IMR-90 (cell line): ENCODE measurements around the gene ADAMTS16. TPM values are rescaled to one million over a fixed set of nuclear protein-coding genes. Genes with fewer than 3 reads are reported as not detected.

Source experiments
- ATAC-seq: fragments of 200-7000 bp; cut with Tn5 transposase; 2 replicates; pipeline ENCODE4 v1.9.1; 2020; ENCODE audit warnings: low read depth, mild to moderate bottlenecking, moderate library complexity
- BruUV-seq: library from RNA; stranded (reverse); fragments of 400-500 nt; replicated peaks from 2 replicates; lab custom pipeline; 2021; lab: Mats Ljungman, UMichigan
- CTCF ChIA-PET: fragments of 300-600 bp; formaldehyde crosslinking; extraction: SDS; loops from one replicate; lab custom pipeline; 2021; ENCODE audit warnings: antibody characterized with exemption; lab: Yijun Ruan, JAX
- POLR2A ChIA-PET: fragments of 300-600 bp; sonication (Branson Sonifier 250); formaldehyde crosslinking; loops from one replicate; lab custom pipeline; 2022; ENCODE audit warnings: antibody characterized with exemption; ENCODE audit not compliant: unreplicated experiment; lab: Charles Lee
- DNase-seq: peaks from one replicate; pipeline ENCODE4 v3.0.0; 2013
- H2AFZ ChIP-seq: replicated peaks from 2 replicates; pipeline ENCODE3; 2013; ENCODE audit warnings: low read length, mild to moderate bottlenecking; ENCODE audit not compliant: poor library complexity
- H2AK5ac ChIP-seq: 2 replicates; pipeline ENCODE4 v1.6.1; 2013; ENCODE audit warnings: low read depth, low read length, inconsistent platforms
- H2AK9ac ChIP-seq: replicated peaks from 2 replicates; pipeline ENCODE3; 2013; ENCODE audit warnings: mild to moderate bottlenecking, low read depth, low read length, moderate library complexity; ENCODE audit not compliant: poor library complexity
- H2BK120ac ChIP-seq: 2 replicates; pipeline ENCODE4 v1.6.1; 2013; ENCODE audit warnings: low read depth, low read length, inconsistent platforms
- H2BK15ac ChIP-seq: 3 replicates; pipeline ENCODE4 v1.6.1; 2013; ENCODE audit warnings: low read depth, low read length, inconsistent platforms
- H2BK20ac ChIP-seq: 2 replicates; pipeline ENCODE4 v1.6.1; 2013; ENCODE audit warnings: low read depth, mild to moderate bottlenecking, inconsistent platforms, low read length, moderate library complexity
- H2BK5ac ChIP-seq: 2 replicates; pipeline ENCODE4 v1.6.1; 2013; ENCODE audit warnings: mild to moderate bottlenecking, low read depth, low read length, inconsistent platforms; ENCODE audit not compliant: poor library complexity, severe bottlenecking
- H3K14ac ChIP-seq: replicated peaks from 2 replicates; pipeline ENCODE4 v1.6.1; 2013; ENCODE audit warnings: low read depth, low read length, inconsistent platforms
- H3K18ac ChIP-seq: 2 replicates; pipeline ENCODE4 v1.6.1; 2013; ENCODE audit warnings: low read depth, low read length, control low read depth
- H3K23ac ChIP-seq: 2 replicates; pipeline ENCODE4 v1.6.1; 2013; ENCODE audit warnings: low read depth, low read length, inconsistent platforms
- H3K27ac ChIP-seq: 2 replicates; pipeline ENCODE4 v1.5.1; 2013; ENCODE audit warnings: mild to moderate bottlenecking, control low read depth, low read length; ENCODE audit not compliant: insufficient read depth
- H3K27me3 ChIP-seq: 2 replicates; pipeline ENCODE4 v1.6.1; 2013; ENCODE audit warnings: low read length; ENCODE audit not compliant: control insufficient read depth, insufficient read depth
- H3K36me3 ChIP-seq: 2 replicates; pipeline ENCODE4 v1.6.1; 2013; ENCODE audit warnings: low read length, mixed read lengths; ENCODE audit not compliant: control insufficient read depth, insufficient read depth
- H3K4ac ChIP-seq: 2 replicates; pipeline ENCODE4 v1.6.1; 2013; ENCODE audit warnings: low read depth, low read length, inconsistent platforms
- H3K4me1 ChIP-seq: 2 replicates; pipeline ENCODE4 v1.6.1; 2013; ENCODE audit warnings: low read length, mixed read lengths; ENCODE audit not compliant: control insufficient read depth, insufficient read depth
- H3K4me2 ChIP-seq: 2 replicates; pipeline ENCODE4 v1.6.1; 2013; ENCODE audit warnings: low read depth, mild to moderate bottlenecking, control low read depth, low read length, moderate library complexity
- H3K4me3 ChIP-seq: 2 replicates; pipeline ENCODE4 v1.5.1; 2013; ENCODE audit warnings: low read depth, mild to moderate bottlenecking, control low read depth, low read length, moderate library complexity; ENCODE audit not compliant: insufficient read depth
- H3K56ac ChIP-seq: 2 replicates; pipeline ENCODE4 v1.6.1; 2013; ENCODE audit warnings: low read length, inconsistent platforms; ENCODE audit not compliant: insufficient read depth; ENCODE audit errors: extremely low read depth
- H3K79me1 ChIP-seq, 2 experiments: 2 replicates each; pipeline ENCODE4 v1.6.1; 2013; ENCODE audit warnings: low read length in 2 of 2, inconsistent platforms in 1 of 2, low read depth in 1 of 2
- H3K9ac ChIP-seq: 2 replicates; pipeline ENCODE4 v1.6.1; 2013; ENCODE audit warnings: low read depth, low read length, control low read depth
- H3K9me1 ChIP-seq: 2 replicates; pipeline ENCODE4 v1.6.1; 2013; ENCODE audit warnings: low read length, inconsistent platforms; ENCODE audit not compliant: insufficient read depth
- H3K9me3 ChIP-seq: 2 replicates; pipeline ENCODE4 v1.6.1; 2013; ENCODE audit warnings: low read length; ENCODE audit not compliant: control insufficient read depth, insufficient read depth
- H4K20me1 ChIP-seq: 2 replicates; pipeline ENCODE4 v1.6.1; 2013; ENCODE audit warnings: low read length, inconsistent platforms; ENCODE audit not compliant: insufficient read depth
- H4K5ac ChIP-seq: 2 replicates; pipeline ENCODE4 v1.6.1; 2013; ENCODE audit warnings: mild to moderate bottlenecking, low read depth, low read length, control low read depth
- H4K8ac ChIP-seq, 2 experiments: 2 replicates each; pipeline ENCODE4 v1.6.1; 2013; ENCODE audit warnings: low read depth in 2 of 2, low read length in 2 of 2, control low read depth in 1 of 2, inconsistent platforms in 1 of 2
- H4K91ac ChIP-seq: 2 replicates; pipeline ENCODE4 v1.6.1; 2013; ENCODE audit warnings: low read depth, low read length, inconsistent platforms; ENCODE audit not compliant: insufficient read depth
- BHLHE40 ChIP-seq: fragments of 150-350 bp; IDR thresholded peaks from 2 replicates; pipeline ENCODE4 v1.6.1; 2016; ENCODE audit warnings: mild to moderate bottlenecking, low read depth, low read length
- CEBPB ChIP-seq: IDR thresholded peaks from 2 replicates; pipeline ENCODE4 v1.6.1; 2012; ENCODE audit warnings: low read depth, low read length, improper control_type of control experiment
- CHD1 ChIP-seq: IDR thresholded peaks from 2 replicates; pipeline ENCODE4 v1.6.1; 2012; ENCODE audit warnings: low read depth, low read length, improper control_type of control experiment
- FOS ChIP-seq: fragments of 150-350 bp; IDR thresholded peaks from 2 replicates; pipeline ENCODE4 v1.6.1; 2016; ENCODE audit warnings: low read depth, low read length
- MAFK ChIP-seq: IDR thresholded peaks from 2 replicates; pipeline ENCODE4 v1.6.1; 2012; ENCODE audit warnings: low read depth, low read length, improper control_type of control experiment
- MAZ ChIP-seq: IDR thresholded peaks from 2 replicates; pipeline ENCODE4 v1.6.1; 2012; ENCODE audit warnings: low read depth, mild to moderate bottlenecking, low read length, improper control_type of control experiment, moderate library complexity, borderline replicate concordance
- MXI1 ChIP-seq: IDR thresholded peaks from 2 replicates; pipeline ENCODE4 v1.6.1; 2012; ENCODE audit warnings: low read depth, mild to moderate bottlenecking, low read length, moderate library complexity, borderline replicate concordance
- NFE2L2 ChIP-seq: fragments of 150-350 bp; IDR thresholded peaks from 2 replicates; pipeline ENCODE4 v1.6.1; 2016; ENCODE audit warnings: low read depth, mild to moderate bottlenecking, low read length
- POLR2A ChIP-seq: IDR thresholded peaks from 2 replicates; pipeline ENCODE4 v1.6.1; 2012; ENCODE audit warnings: mild to moderate bottlenecking, low read depth, low read length
- RAD21 ChIP-seq: IDR thresholded peaks from 2 replicates; pipeline ENCODE4 v1.6.1; 2012; ENCODE audit warnings: low read length, improper control_type of control experiment
- SMC3 ChIP-seq: fragments of 150-350 bp; IDR thresholded peaks from 2 replicates; pipeline ENCODE4 v1.6.1; 2016; ENCODE audit warnings: low read depth, mild to moderate bottlenecking, antibody characterized with exemption, low read length, moderate library complexity
- WGBS, 2 experiments: methylation state at CpG; one replicate each; pipeline versions ENCODE4 v1.1.5 to v1.1.7; 2013; ENCODE audit warnings: missing lambda C conversion rate in 2 of 2; ENCODE audit not compliant: insufficient read length in 1 of 2; ENCODE audit errors: extremely low coverage in 2 of 2; 5-methylcytosine and 5-hydroxymethylcytosine counted together
- dilution Hi-C: fragments of 300-500 bp; cut with HindIII; formaldehyde crosslinking; loops from one replicate; pipeline ENCODE4 v1.14.3; 2018; ENCODE audit warnings: low sequenced_read_pairs; ENCODE audit not compliant: unreplicated experiment
- in situ Hi-C: fragments of 300-500 bp; cut with MboI; formaldehyde crosslinking; loops from 3 replicates; pipeline ENCODE4 v1.14.3; 2019; ENCODE audit warnings: low sequenced_read_pairs, inconsistent platforms, mixed read lengths
- intact Hi-C: fragments of 100-400 bp; cut with micrococcal nuclease; formaldehyde crosslinking; loops from 2 replicates; pipeline ENCODE4 v1.10.0; 2022
- polyA plus RNA-seq, 3 experiments: library from polyadenylated mRNA; depleted of rRNA; stranded (reverse); fragments of >200 nt; gene quantifications; 2 replicates each; pipeline ENCODE4 v1.2.3, GENCODE V29; 2012; ENCODE audit warnings: low replicate concordance in 1 of 3
- total RNA-seq: library from RNA; depleted of rRNA; stranded (reverse); fragments of >200 nt; gene quantifications from 2 replicates; pipeline ENCODE4 v1.2.3, GENCODE V29; 2012
- TF ChIP-seq, protein P1 (sequence below): fragments of 150-350 bp; IDR thresholded peaks from 2 replicates; pipeline ENCODE4 v1.6.1; 2016; ENCODE audit warnings: low read depth, mild to moderate bottlenecking, low read length, moderate library complexity, borderline replicate concordance
- TF ChIP-seq, protein P2 (sequence below): fragments of 150-350 bp; IDR thresholded peaks from 2 replicates; pipeline ENCODE4 v1.6.1; 2017; ENCODE audit warnings: mild to moderate bottlenecking, antibody characterized with exemption, low read length, low read depth

ADAMTS16 gene
- total and polyA plus RNA-seq, 2 of the 4 experiments (the other 2 are of a cell fraction) = 0.09 to 0.18 TPM

- H3K23ac ChIP-seq = no peak overlapping the region
- 35% methylated on average over 3 of the region's 4 CpGs; no CpG with 5 or more reads in 1 of the 2 experiments for WGBS, 2 experiments
- no peak overlapping the region for H3K4ac ChIP-seq
- no peak overlapping the region for H3K18ac ChIP-seq
- no peak overlapping the region for H3K14ac ChIP-seq
- no peak overlapping the region for H4K91ac ChIP-seq
- H3K36me3 ChIP-seq = no peaks in the 10 kb centered on the region
- no peak overlapping the region for H4K8ac ChIP-seq
- H2AFZ ChIP-seq = no peak overlapping the region
- DNase-seq (no peak), ATAC-seq (no peak)
- no peak overlapping the region for H4K5ac ChIP-seq
- H3K27me3 ChIP-seq = no peaks in the 10 kb centered on the region
- no peak overlapping the region for H3K56ac ChIP-seq
- H3K9me1 ChIP-seq = no peaks in the 10 kb centered on the region
- no peaks in the 10 kb centered on the region for H3K79me1 ChIP-seq
- peaks cover 10% of the 10 kb centered on the region; the same call in 1 of the 2 replicates for H3K9me3 ChIP-seq
- no peak overlapping the region for H2AK9ac ChIP-seq
- no TSS peak for BruUV-seq
- no peaks in the 10 kb centered on the region for H4K20me1 ChIP-seq
- ChIA-PET CTCF (no interaction called here), POLR2A (no interaction called here)
- no peak overlapping the region for H2BK120ac ChIP-seq
- H2AK5ac ChIP-seq = no peak overlapping the region
- TF ChIP-seq POLR2A = no peak
- no peak for TF ChIP-seq MAZ
- TF ChIP-seq CHD1 = no peak
- TF ChIP-seq CEBPB = no peak
- no peak for TF ChIP-seq RAD21
- no peak for TF ChIP-seq MXI1
- TF ChIP-seq SMC3 = no peak
- TF ChIP-seq, protein P1, sequence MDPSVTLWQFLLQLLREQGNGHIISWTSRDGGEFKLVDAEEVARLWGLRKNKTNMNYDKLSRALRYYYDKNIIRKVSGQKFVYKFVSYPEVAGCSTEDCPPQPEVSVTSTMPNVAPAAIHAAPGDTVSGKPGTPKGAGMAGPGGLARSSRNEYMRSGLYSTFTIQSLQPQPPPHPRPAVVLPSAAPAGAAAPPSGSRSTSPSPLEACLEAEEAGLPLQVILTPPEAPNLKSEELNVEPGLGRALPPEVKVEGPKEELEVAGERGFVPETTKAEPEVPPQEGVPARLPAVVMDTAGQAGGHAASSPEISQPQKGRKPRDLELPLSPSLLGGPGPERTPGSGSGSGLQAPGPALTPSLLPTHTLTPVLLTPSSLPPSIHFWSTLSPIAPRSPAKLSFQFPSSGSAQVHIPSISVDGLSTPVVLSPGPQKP = no peak
- no peak for TF ChIP-seq MAFK
- TF ChIP-seq FOS = no peak
- TF ChIP-seq, protein P2, sequence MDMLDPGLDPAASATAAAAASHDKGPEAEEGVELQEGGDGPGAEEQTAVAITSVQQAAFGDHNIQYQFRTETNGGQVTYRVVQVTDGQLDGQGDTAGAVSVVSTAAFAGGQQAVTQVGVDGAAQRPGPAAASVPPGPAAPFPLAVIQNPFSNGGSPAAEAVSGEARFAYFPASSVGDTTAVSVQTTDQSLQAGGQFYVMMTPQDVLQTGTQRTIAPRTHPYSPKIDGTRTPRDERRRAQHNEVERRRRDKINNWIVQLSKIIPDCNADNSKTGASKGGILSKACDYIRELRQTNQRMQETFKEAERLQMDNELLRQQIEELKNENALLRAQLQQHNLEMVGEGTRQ = no peak
- no peak for TF ChIP-seq NFE2L2
- no peak for TF ChIP-seq BHLHE40
- dilution Hi-C loops (no loop called here), intact Hi-C loops (no loop called here), in situ Hi-C loops (no loop called here)
- H3K4me1 ChIP-seq = no peaks in the 10 kb centered on the region
- H2BK5ac ChIP-seq = no peak overlapping the region
- H2BK15ac ChIP-seq = no peak overlapping the region
- no peak overlapping the region for H3K27ac ChIP-seq
- H3K4me3 ChIP-seq = no peak overlapping the region
- H2BK20ac ChIP-seq = no peak overlapping the region
- H3K4me2 ChIP-seq = no peak overlapping the region
- no peak overlapping the region for H3K9ac ChIP-seq
Observed at GRCh38 chr5:5295351-5295750, 155.2 kb downstream of the ADAMTS16 start.
